ENCODE measurements around the gene ABCA4.

DNA sequence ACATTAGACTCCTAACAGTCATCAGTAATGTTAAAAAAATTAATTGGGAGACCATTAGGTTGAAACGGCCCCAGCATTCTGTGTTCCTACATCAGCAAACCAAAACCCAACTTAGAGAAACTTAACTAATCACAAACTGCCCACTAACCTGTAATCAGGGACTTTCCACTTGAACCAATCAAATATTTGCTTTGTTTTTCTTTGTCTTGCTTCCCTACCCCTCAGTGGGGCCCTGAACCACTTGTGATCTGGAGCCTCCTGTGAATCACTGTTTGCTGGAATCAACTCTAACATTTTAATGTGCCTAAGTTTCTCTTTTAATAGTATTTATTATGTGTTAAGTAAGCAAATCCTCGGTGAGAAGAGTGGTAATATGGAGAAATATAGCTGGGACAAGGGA is 64.0 kb downstream of the ABCA4 start:
- TF ChIP-seq, protein P1, sequence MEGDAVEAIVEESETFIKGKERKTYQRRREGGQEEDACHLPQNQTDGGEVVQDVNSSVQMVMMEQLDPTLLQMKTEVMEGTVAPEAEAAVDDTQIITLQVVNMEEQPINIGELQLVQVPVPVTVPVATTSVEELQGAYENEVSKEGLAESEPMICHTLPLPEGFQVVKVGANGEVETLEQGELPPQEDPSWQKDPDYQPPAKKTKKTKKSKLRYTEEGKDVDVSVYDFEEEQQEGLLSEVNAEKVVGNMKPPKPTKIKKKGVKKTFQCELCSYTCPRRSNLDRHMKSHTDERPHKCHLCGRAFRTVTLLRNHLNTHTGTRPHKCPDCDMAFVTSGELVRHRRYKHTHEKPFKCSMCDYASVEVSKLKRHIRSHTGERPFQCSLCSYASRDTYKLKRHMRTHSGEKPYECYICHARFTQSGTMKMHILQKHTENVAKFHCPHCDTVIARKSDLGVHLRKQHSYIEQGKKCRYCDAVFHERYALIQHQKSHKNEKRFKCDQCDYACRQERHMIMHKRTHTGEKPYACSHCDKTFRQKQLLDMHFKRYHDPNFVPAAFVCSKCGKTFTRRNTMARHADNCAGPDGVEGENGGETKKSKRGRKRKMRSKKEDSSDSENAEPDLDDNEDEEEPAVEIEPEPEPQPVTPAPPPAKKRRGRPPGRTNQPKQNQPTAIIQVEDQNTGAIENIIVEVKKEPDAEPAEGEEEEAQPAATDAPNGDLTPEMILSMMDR (IDR thresholded peaks at IDR 0.05), result no peak
- no peak for TF ChIP-seq SIN3A (IDR thresholded peaks at IDR 0.05; ENCODE audit: borderline replicate concordance, insufficient read depth, low read depth, low read length)

Measured in Panc1 (cell line).